ENCODE results near the gene SPINK1.
A peak's percentile ranks its signal among the peaks of the same experiment; 100 is the strongest.

Gene SPINK1

DNA sequence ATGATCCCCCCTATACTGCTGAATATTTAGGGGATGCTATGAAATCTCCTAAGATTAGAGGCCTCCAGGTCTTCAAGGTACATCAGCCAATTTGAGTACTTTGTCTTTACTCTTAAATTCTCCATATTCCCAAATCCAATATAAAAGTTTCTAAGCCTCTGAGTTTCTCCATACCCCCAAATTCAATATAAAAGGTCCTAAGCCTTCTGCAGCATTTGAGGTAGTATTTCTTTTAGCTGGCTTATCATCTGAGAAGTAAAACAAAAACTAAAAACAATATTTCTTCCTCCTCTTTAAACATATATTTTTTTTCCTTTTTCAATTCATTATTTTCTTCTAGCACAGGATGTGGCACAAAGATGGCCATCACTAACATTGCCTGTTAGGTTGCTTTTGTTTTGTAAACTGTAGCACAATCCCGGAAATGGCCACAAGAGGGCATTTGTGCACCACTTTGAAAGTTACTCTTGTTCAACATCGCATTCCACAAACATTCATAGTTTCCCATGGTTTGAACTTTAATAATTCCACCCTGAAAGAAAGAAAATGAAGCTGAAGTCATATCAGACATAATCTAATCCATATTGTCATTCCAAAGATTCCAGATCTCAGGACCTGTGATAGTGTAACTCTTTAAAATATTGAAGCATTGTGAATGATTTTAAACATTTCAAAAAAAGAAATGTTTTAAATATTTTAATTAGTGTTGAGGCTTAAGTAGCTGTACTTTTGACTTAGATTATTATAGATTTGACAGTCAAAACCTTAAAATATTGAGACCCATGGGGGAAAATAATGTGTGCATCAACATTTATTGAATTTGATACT, 26.0 kb upstream of the SPINK1 start:
- H3K36me3 ChIP-seq (replicated peaks in 1 of 2; ENCODE audit: control insufficient read depth in 2 of 2, insufficient read depth in 2 of 2, low read length in 2 of 2) = no peaks in the 10 kb centered on the region
- no peak overlapping the region for H2AK5ac ChIP-seq (ENCODE audit: low read depth, low read length)
- no peak overlapping the region for H3K23ac ChIP-seq (ENCODE audit: low read depth, low read length, poor library complexity)
- H3K27me3 ChIP-seq (ENCODE audit: control insufficient read depth in 3 of 3, insufficient read depth in 3 of 3, low read depth in 1 of 3, low read length in 3 of 3) = peaks cover 0 to 19% (median 0%) of the 10 kb centered on the region in 3 experiments
- H3K27ac ChIP-seq (replicated peaks; ENCODE audit: low read length) = no peak overlapping the region
- no peaks in the 10 kb centered on the region for H3K79me1 ChIP-seq (ENCODE audit: low read depth, low read length)
- peak; percentile 76 for DNase-seq (ENCODE audit: low spot score)
- H2BK5ac ChIP-seq (ENCODE audit: low read length) = no peak overlapping the region
- no CpG with 5 or more reads among the region's 2 CpGs for WGBS, 2 donors (ENCODE audit: extremely low coverage in 2 of 2, insufficient read length in 2 of 2, insufficient replicate concordance in 1 of 2)
- H3K14ac ChIP-seq (ENCODE audit: low read length) = no peak overlapping the region
- H2BK15ac ChIP-seq (ENCODE audit: low read length) = no peak overlapping the region
- H4K91ac ChIP-seq (ENCODE audit: low read depth, low read length, poor library complexity) = no peak overlapping the region
- H3K4me1 ChIP-seq (ENCODE audit: control insufficient read depth in 2 of 2, insufficient read depth in 1 of 2, low read depth in 1 of 2, low read length in 2 of 2) = no peaks in the 10 kb centered on the region
- H3K18ac ChIP-seq (ENCODE audit: low read length) = no peak overlapping the region
- H3K4ac ChIP-seq (ENCODE audit: low read length) = no peak overlapping the region
- H2BK12ac ChIP-seq (ENCODE audit: low read length) = no peak overlapping the region
- no peak overlapping the region for H3K4me3 ChIP-seq (ENCODE audit: low read length in 2 of 2)
- H2BK120ac ChIP-seq (ENCODE audit: low read depth, low read length) = no peak overlapping the region
- no peak overlapping the region for H2AFZ ChIP-seq (ENCODE audit: low read length)
- H3K9me3 ChIP-seq (replicated peaks in 1 of 2; ENCODE audit: control insufficient read depth in 2 of 2, insufficient read depth in 1 of 2, low read depth in 1 of 2, low read length in 2 of 2) = no peaks in the 10 kb centered on the region
- H3K4me2 ChIP-seq (ENCODE audit: insufficient read depth, low read length, poor library complexity, severe bottlenecking) = no peak overlapping the region
- H3K9ac ChIP-seq (ENCODE audit: low read depth, low read length, poor library complexity) = no peak overlapping the region
- H4K8ac ChIP-seq (ENCODE audit: low read depth, low read length) = no peak overlapping the region

DNA sequence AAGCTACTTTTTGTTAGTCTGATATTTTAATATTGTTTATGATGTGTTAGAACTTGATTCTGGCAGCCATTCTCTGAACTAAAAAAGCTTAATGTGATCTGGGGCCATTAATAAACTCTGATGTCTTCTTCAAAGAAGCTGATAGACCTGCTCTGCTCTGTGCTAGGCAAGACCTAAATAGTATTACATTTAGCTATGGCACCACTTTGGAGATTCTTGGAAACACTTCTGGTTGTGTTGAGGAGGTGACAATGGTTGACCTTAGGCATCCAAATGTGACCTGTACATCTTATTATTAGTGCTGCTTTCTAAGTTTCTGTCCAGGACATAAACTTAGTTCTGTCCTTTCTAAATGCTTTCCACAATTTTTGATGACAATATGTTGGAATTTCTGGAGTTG, 25.3 kb upstream of the SPINK1 start:
- H3K4me3 ChIP-seq (ENCODE audit: low read length in 2 of 2) = no peak overlapping the region
- H3K27me3 ChIP-seq (ENCODE audit: control insufficient read depth in 3 of 3, insufficient read depth in 3 of 3, low read depth in 1 of 3, low read length in 3 of 3) = peaks cover 0 to 19% (median 0%) of the 10 kb centered on the region in 3 experiments
- no peaks in the 10 kb centered on the region for H3K9me3 ChIP-seq (replicated peaks in 1 of 2; ENCODE audit: control insufficient read depth in 2 of 2, insufficient read depth in 1 of 2, low read depth in 1 of 2, low read length in 2 of 2)
- H2BK15ac ChIP-seq (ENCODE audit: low read length) = no peak overlapping the region
- no peak for DNase-seq (ENCODE audit: low spot score)
- H2BK5ac ChIP-seq (ENCODE audit: low read length) = no peak overlapping the region
- H3K36me3 ChIP-seq (replicated peaks in 1 of 2; ENCODE audit: control insufficient read depth in 2 of 2, insufficient read depth in 2 of 2, low read length in 2 of 2) = no peaks in the 10 kb centered on the region
- H2BK120ac ChIP-seq (ENCODE audit: low read depth, low read length) = no peak overlapping the region
- no peak overlapping the region for H4K91ac ChIP-seq (ENCODE audit: low read depth, low read length, poor library complexity)
- no peak overlapping the region for H3K4me2 ChIP-seq (ENCODE audit: insufficient read depth, low read length, poor library complexity, severe bottlenecking)
- H3K4ac ChIP-seq (ENCODE audit: low read length) = no peak overlapping the region
- no peaks in the 10 kb centered on the region for H3K79me1 ChIP-seq (ENCODE audit: low read depth, low read length)
- H3K27ac ChIP-seq (replicated peaks; ENCODE audit: low read length) = no peak overlapping the region
- no peak overlapping the region for H2BK12ac ChIP-seq (ENCODE audit: low read length)
- H2AK5ac ChIP-seq (ENCODE audit: low read depth, low read length) = no peak overlapping the region
- no peak overlapping the region for H3K18ac ChIP-seq (ENCODE audit: low read length)
- no peak overlapping the region for H4K8ac ChIP-seq (ENCODE audit: low read depth, low read length)
- H3K23ac ChIP-seq (ENCODE audit: low read depth, low read length, poor library complexity) = no peak overlapping the region
- no peak overlapping the region for H2AFZ ChIP-seq (ENCODE audit: low read length)
- H3K9ac ChIP-seq (ENCODE audit: low read depth, low read length, poor library complexity) = no peak overlapping the region
- no peaks in the 10 kb centered on the region for H3K4me1 ChIP-seq (ENCODE audit: control insufficient read depth in 2 of 2, insufficient read depth in 1 of 2, low read depth in 1 of 2, low read length in 2 of 2)
- no peak overlapping the region for H3K14ac ChIP-seq (ENCODE audit: low read length)

DNA sequence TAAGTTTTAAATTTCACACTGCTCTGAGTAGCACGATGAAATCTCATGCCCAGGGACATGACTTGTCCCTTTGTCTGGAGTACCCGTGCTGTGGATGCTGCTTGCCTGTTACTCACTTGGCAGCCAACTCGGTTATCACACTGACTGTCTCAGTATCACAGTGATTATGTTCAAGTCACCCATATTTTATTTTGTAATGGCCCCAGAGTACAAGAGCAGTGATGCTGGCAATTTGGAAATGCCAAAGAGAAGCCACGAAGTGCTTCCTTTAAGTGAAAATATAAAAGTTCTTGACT, 24.3 kb upstream of the SPINK1 start:
- Histone ChIP-seq H2AFZ (ENCODE audit: low read length) (no peak overlapping the region), H2BK5ac (ENCODE audit: low read length) (no peak overlapping the region), H4K8ac (ENCODE audit: low read depth, low read length) (no peak overlapping the region), H2BK12ac (ENCODE audit: low read length) (no peak overlapping the region), H3K14ac (ENCODE audit: low read length) (no peak overlapping the region), H3K4me2 (ENCODE audit: insufficient read depth, low read length, poor library complexity, severe bottlenecking) (no peak overlapping the region), H3K79me1 (ENCODE audit: low read depth, low read length) (no peaks in the 10 kb centered on the region), H2AK5ac (ENCODE audit: low read depth, low read length) (no peak overlapping the region), H2BK15ac (ENCODE audit: low read length) (no peak overlapping the region), H3K4ac (ENCODE audit: low read length) (no peak overlapping the region), H3K4me1 (ENCODE audit: control insufficient read depth in 2 of 2, insufficient read depth in 1 of 2, low read depth in 1 of 2, low read length in 2 of 2) (no peaks in the 10 kb centered on the region), H4K91ac (ENCODE audit: low read depth, low read length, poor library complexity) (no peak overlapping the region), H3K23ac (ENCODE audit: low read depth, low read length, poor library complexity) (no peak overlapping the region), H3K27ac (replicated peaks; ENCODE audit: low read length) (no peak overlapping the region), H3K4me3 (ENCODE audit: low read length in 2 of 2) (no peak overlapping the region), H3K9me3 (replicated peaks in 1 of 2; ENCODE audit: control insufficient read depth in 2 of 2, insufficient read depth in 1 of 2, low read depth in 1 of 2, low read length in 2 of 2) (no peaks in the 10 kb centered on the region), H2BK120ac (ENCODE audit: low read depth, low read length) (no peak overlapping the region), H3K9ac (ENCODE audit: low read depth, low read length, poor library complexity) (no peak overlapping the region), H3K27me3 (ENCODE audit: control insufficient read depth in 3 of 3, insufficient read depth in 3 of 3, low read depth in 1 of 3, low read length in 3 of 3) (peaks cover 0 to 18% (median 0%) of the 10 kb centered on the region in 3 experiments), H3K18ac (ENCODE audit: low read length) (no peak overlapping the region), H3K36me3 (replicated peaks in 1 of 2; ENCODE audit: control insufficient read depth in 2 of 2, insufficient read depth in 2 of 2, low read length in 2 of 2) (no peaks in the 10 kb centered on the region)
- no peak for DNase-seq (ENCODE audit: low spot score)
- WGBS, 2 donors (ENCODE audit: extremely low coverage in 2 of 2, insufficient read length in 2 of 2, insufficient replicate concordance in 1 of 2) = no CpG with 5 or more reads among the region's 4 CpGs

DNA sequence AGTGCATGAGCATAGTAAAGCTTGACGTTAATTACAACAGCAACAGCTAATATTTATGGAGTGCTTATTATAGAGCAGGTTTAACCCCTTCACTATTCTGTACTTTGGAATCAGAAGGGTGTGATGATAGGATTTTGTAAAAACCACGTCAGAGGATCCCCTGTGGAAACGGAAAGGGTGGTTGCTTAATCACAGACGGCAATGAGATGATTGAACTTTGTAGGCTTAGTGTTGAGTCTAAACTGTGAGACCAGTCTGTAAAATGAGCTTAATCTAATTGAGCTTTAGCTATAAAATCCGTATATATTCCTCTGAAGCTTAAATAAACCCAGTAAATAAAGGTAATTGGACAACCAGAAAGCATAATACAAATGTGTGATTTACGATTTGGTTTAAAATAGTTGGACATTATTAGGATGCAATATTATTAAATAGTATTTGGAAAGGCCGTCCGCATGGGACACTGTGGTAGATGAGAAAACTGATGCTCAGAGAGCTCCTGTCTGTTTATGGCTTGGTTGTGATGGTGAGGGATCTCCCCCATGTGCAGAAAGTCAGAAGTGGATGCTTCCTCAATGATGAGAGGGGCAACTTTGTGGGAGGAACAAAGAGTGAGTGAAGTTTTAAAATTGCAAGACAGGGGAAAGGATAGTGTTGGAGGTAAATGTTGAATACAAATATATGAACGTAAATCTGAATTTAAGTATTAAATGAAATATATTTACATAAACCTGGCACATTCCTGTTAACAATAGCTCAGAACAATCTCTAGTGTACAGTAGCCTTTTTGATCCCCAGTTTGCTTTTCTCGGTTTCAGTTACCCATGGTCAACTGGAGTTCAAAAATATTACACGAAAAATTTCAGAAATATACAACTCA, 23.7 kb upstream of the SPINK1 start:
- Histone ChIP-seq H2BK15ac (ENCODE audit: low read length) (no peak overlapping the region), H3K27ac (replicated peaks; ENCODE audit: low read length) (no peak overlapping the region), H3K79me1 (ENCODE audit: low read depth, low read length) (no peaks in the 10 kb centered on the region), H2BK120ac (ENCODE audit: low read depth, low read length) (no peak overlapping the region), H3K9me3 (replicated peaks in 1 of 2; ENCODE audit: control insufficient read depth in 2 of 2, insufficient read depth in 1 of 2, low read depth in 1 of 2, low read length in 2 of 2) (no peaks in the 10 kb centered on the region), H3K18ac (ENCODE audit: low read length) (no peak overlapping the region), H3K4me1 (ENCODE audit: control insufficient read depth in 2 of 2, insufficient read depth in 1 of 2, low read depth in 1 of 2, low read length in 2 of 2) (no peaks in the 10 kb centered on the region), H3K14ac (ENCODE audit: low read length) (no peak overlapping the region), H4K8ac (ENCODE audit: low read depth, low read length) (no peak overlapping the region), H2AFZ (ENCODE audit: low read length) (no peak overlapping the region), H3K4me3 (ENCODE audit: low read length in 2 of 2) (no peak overlapping the region), H3K4ac (ENCODE audit: low read length) (no peak overlapping the region), H2BK5ac (ENCODE audit: low read length) (no peak overlapping the region), H3K4me2 (ENCODE audit: insufficient read depth, low read length, poor library complexity, severe bottlenecking) (no peak overlapping the region), H2AK5ac (ENCODE audit: low read depth, low read length) (no peak overlapping the region), H3K23ac (ENCODE audit: low read depth, low read length, poor library complexity) (no peak overlapping the region), H3K36me3 (replicated peaks in 1 of 2; ENCODE audit: control insufficient read depth in 2 of 2, insufficient read depth in 2 of 2, low read length in 2 of 2) (no peaks in the 10 kb centered on the region), H3K27me3 (ENCODE audit: control insufficient read depth in 3 of 3, insufficient read depth in 3 of 3, low read depth in 1 of 3, low read length in 3 of 3) (peaks cover 0 to 18% (median 0%) of the 10 kb centered on the region in 3 experiments), H2BK12ac (ENCODE audit: low read length) (no peak overlapping the region), H4K91ac (ENCODE audit: low read depth, low read length, poor library complexity) (no peak overlapping the region), H3K9ac (ENCODE audit: low read depth, low read length, poor library complexity) (no peak overlapping the region)
- WGBS, 2 donors (ENCODE audit: extremely low coverage in 2 of 2, insufficient read length in 2 of 2, insufficient replicate concordance in 1 of 2) = 100% methylated on average over 1 of the region's 11 CpGs
- DNase-seq (ENCODE audit: low spot score) = no peak

All from neuronal stem cell (in vitro differentiated cells).